NT2/D1 (cell line): ENCODE measurements around the gene UGGT1.

Experiments
- DNase-seq: peaks from one replicate; pipeline ENCODE4 v3.0.0-alpha.2; 2011; ENCODE audit warnings: low read depth, low spot score
- H3K27me3 ChIP-seq: 2 replicates; pipeline ENCODE4 v1.6.0; 2011; ENCODE audit warnings: mild to moderate bottlenecking; ENCODE audit not compliant: insufficient read length, insufficient read depth
- H3K36me3 ChIP-seq: 2 replicates; pipeline ENCODE4 v1.6.1; 2011; ENCODE audit warnings: mild to moderate bottlenecking, low read length, mixed read lengths; ENCODE audit not compliant: insufficient read depth, insufficient read length
- H3K4me1 ChIP-seq: 2 replicates; pipeline ENCODE4 v1.5.1; 2011; ENCODE audit not compliant: insufficient read depth, insufficient read length
- H3K4me3 ChIP-seq: 2 replicates; pipeline ENCODE4 v1.5.1; 2011; ENCODE audit warnings: low read depth; ENCODE audit not compliant: insufficient read length
- H3K9ac ChIP-seq: 2 replicates; pipeline ENCODE4 v1.6.0; 2011; ENCODE audit warnings: low read depth; ENCODE audit not compliant: insufficient read length
- H3K9me3 ChIP-seq: 2 replicates; pipeline ENCODE4 v1.5.1; 2011; ENCODE audit warnings: mild to moderate bottlenecking, low read length; ENCODE audit not compliant: insufficient read depth
- SUZ12 ChIP-seq: IDR thresholded peaks from 2 replicates; pipeline ENCODE4 v1.6.1; 2011; ENCODE audit not compliant: insufficient read length, insufficient read depth; ENCODE audit errors: extremely low read depth
- YY1 ChIP-seq: IDR thresholded peaks from 2 replicates; pipeline ENCODE4 v1.6.1; 2011; ENCODE audit not compliant: insufficient read length, insufficient read depth
- ZNF274 ChIP-seq: IDR thresholded peaks from 2 replicates; pipeline ENCODE4 v1.6.1; 2011; ENCODE audit warnings: mild to moderate bottlenecking, low read depth, low read length

The UGGT1 gene

DNA sequence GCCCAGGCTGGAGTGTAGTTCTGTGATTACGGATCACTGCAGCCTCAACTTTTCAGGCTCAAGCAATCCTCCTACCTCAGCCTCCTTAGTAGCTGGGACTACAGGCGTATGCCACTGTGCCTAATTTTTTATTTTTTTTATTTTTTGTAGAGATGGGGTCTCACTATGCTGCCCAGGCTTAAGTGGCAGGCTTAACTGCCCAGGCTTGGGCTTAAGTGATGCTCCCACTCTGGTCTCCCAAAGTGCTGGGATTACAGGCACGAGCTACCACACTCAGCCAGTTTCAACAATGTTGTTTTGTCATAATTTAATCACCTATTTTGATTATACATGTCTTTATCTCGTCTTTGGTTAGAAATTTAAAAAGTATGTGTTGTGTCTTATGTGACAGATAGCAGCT lies 18.2 kb downstream of the UGGT1 start:
- no peak for DNase-seq
- no peaks in the 10 kb centered on the region for H3K9me3 ChIP-seq
- peaks cover 63% of the 10 kb centered on the region for H3K36me3 ChIP-seq
- H3K4me1 ChIP-seq: no peaks in the 10 kb centered on the region
- no peak overlapping the region for H3K4me3 ChIP-seq
- no peaks in the 10 kb centered on the region for H3K27me3 ChIP-seq
- no peak for TF ChIP-seq ZNF274
- TF ChIP-seq YY1: no peak
- no peak for TF ChIP-seq SUZ12
- no peak overlapping the region for H3K9ac ChIP-seq

DNA sequence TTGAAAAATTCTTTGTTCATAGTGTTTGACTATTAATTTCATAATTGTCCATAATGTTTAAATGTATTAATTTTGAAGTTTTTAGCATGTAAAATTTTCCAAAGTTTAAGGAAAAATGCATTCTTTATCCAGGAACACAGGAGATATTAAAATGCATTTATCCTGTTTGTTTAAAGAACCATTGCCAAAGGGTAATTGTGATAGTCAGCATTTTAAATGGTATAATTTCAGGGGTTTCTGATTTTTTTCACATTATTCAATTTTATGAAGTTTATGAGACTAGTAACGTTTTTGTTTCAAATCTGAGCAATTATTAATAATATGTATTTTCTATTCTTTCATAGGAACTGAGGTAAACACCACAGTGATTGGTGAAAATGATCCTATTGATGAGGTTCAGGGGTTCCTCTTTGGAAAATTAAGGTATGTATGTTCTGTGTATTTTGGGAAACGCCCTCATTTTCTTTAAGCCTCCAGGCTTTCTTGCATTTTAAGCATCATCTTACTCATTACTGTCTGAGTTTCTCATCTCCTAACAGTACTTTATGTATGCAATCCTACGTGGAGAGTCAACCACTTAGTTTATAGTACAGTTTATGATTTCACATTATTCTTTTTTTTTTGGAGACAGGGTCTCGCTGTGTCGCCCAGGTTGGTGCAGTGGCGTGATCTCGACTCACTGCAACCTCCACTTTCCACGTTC lies 25.1 kb downstream of the UGGT1 start:
- Histone ChIP-seq H3K4me1 (no peaks in the 10 kb centered on the region), H3K27me3 (no peaks in the 10 kb centered on the region), H3K4me3 (no peak overlapping the region), H3K36me3 (peaks cover 72% of the 10 kb centered on the region), H3K9ac (no peak overlapping the region), H3K9me3 (no peaks in the 10 kb centered on the region)
- TF ChIP-seq ZNF274: no peak
- TF ChIP-seq YY1: no peak
- TF ChIP-seq SUZ12: no peak
- DNase-seq: no peak

DNA sequence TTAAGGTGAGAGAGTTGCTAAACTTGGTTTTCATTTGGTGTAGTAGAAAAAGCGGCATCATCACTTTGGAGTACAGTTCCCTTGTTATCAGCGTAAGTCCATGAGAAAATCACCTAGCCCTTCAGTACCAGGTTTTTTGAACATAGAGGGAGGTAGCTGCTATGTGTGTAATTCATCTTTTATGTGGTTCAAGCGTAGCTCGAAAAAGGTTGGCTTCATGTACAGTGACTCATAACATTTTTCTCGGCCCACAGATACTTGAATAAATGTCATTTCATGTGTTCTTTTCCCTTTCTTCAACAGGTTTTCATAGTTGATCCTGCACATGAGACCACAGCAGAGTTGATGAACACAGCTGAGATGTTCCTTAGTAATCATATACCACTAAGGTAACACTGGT lies 43.6 kb downstream of the UGGT1 start:
- TF ChIP-seq SUZ12 (no peak), YY1 (no peak), ZNF274 (no peak)
- Histone ChIP-seq H3K36me3 (peaks cover 78% of the 10 kb centered on the region), H3K9ac (no peak overlapping the region)

DNA sequence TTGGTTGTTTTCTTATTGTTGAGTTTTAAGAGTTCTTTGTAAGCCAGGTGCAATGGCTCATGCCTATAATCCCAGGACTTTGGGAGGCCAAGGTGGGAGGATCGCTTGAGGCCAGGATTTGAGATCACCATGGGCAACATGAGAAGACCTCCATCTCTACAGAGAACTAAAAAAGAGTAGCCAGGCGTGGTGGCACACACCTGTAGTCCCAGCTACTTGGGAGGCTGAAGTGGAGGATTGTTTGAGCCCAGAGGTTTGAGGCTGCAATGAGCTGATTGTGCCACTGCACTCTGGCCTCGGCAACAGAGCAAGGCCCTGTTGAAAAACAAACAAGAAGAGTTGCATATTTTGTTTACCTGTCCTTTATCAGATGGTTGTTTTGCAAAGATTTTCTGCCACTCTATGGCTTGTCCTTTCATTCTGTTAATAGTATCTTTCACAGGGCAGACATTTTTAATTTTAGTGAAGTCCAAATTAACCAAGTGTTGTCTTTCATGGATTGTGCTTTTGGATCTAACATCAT lies 46.2 kb downstream of the UGGT1 start:
- no peaks in the 10 kb centered on the region for H3K9me3 ChIP-seq
- DNase-seq: no peak
- H3K27me3 ChIP-seq: no peaks in the 10 kb centered on the region
- no peak overlapping the region for H3K4me3 ChIP-seq
- H3K9ac ChIP-seq: no peak overlapping the region
- TF ChIP-seq YY1: no peak
- TF ChIP-seq ZNF274: no peak
- no peak for TF ChIP-seq SUZ12
- H3K4me1 ChIP-seq: no peaks in the 10 kb centered on the region
- H3K36me3 ChIP-seq: peaks cover 81% of the 10 kb centered on the region

More for the DNA sequence above, 43.6 kb downstream of the UGGT1 start:
- no peak overlapping the region for H3K4me3 ChIP-seq
- no peaks in the 10 kb centered on the region for H3K27me3 ChIP-seq
- no peaks in the 10 kb centered on the region for H3K9me3 ChIP-seq
- H3K4me1 ChIP-seq: no peaks in the 10 kb centered on the region
- DNase-seq: no peak

DNA sequence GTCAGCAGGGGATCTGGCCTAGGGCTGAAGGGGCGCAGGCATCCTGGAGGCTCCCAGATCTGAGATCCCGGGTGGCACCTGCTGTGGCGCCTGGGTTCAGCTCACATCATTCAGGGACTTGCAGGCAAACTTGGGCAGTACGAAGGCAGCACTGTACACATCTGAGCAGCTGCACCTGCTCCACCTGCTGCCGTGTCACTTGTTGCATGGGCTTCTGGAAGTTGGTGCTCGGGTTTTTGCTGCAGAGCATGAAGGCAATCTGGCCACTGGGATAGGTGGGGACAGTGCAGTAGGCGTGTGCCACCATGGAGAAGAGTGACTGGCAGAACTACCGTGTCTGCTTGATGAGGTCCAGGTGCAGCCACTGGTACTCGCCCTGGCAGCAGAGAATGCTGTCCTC lies 48.6 kb downstream of the UGGT1 start:
- Histone ChIP-seq H3K4me3 (no peak overlapping the region), H3K9ac (no peak overlapping the region), H3K4me1 (no peaks in the 10 kb centered on the region), H3K36me3 (peaks cover 86% of the 10 kb centered on the region), H3K9me3 (no peaks in the 10 kb centered on the region), H3K27me3 (no peaks in the 10 kb centered on the region)
- no peak for DNase-seq
- TF ChIP-seq YY1 (no peak), ZNF274 (no peak), SUZ12 (no peak)

DNA sequence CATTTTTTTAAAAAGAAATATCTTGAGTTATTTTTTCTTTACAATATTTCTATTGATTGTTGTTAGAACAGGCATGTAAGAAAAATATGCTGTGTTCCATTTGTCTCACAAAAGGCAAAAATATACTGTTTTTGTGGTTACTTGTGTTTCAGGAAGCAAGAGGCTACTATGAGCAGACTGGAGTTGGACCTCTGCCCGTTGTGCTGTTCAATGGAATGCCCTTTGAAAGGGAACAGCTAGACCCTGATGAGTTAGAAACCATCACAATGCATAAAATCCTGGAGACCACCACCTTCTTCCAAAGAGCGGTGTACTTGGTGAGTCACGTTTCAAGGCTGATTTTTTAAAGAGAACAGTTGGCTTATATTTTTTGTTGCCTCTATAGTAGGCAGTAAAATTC lies 54.7 kb downstream of the UGGT1 start:
- H3K9ac ChIP-seq: no peak overlapping the region
- no peaks in the 10 kb centered on the region for H3K27me3 ChIP-seq
- H3K4me3 ChIP-seq: no peak overlapping the region
- H3K36me3 ChIP-seq: peaks cover 80% of the 10 kb centered on the region
- H3K4me1 ChIP-seq: no peaks in the 10 kb centered on the region
- no peaks in the 10 kb centered on the region for H3K9me3 ChIP-seq
- no peak for DNase-seq
- no peak for TF ChIP-seq ZNF274
- no peak for TF ChIP-seq YY1
- TF ChIP-seq SUZ12: no peak

DNA sequence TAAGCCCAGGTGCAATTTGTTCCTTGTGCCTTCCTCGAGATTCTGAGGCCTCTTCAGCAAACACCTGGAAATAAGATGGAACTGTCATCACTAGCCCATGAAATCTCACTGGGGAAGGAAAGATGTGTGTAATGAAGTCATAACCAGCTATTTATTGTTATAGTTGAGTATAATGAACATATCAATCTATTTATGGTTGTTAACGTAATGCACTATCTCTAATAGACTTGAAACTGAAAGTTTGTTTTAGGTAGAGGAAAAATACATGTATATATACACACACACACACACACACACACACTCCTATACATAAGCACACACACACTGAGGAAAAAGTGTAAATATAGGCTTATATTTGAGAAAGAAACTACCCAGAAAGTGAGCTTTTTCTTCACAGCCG lies 62.8 kb downstream of the UGGT1 start:
- DNase-seq: no peak
- no peak for TF ChIP-seq ZNF274
- no peak for TF ChIP-seq SUZ12
- TF ChIP-seq YY1: no peak
- Histone ChIP-seq H3K9ac (no peak overlapping the region), H3K9me3 (no peaks in the 10 kb centered on the region), H3K36me3 (peaks cover 74% of the 10 kb centered on the region), H3K4me3 (no peak overlapping the region), H3K27me3 (no peaks in the 10 kb centered on the region), H3K4me1 (no peaks in the 10 kb centered on the region)
